Panc1 (cell line): ENCODE data around the gene C6orf89. TPM values are rescaled to one million over a fixed set of nuclear protein-coding genes. Genes with fewer than 3 reads are reported as not detected.

Source experiments
- ATAC-seq: fragments of 200-7000 bp; cut with Tn5 transposase; 2 replicates; pipeline ENCODE4 v1.9.1; 2020; ENCODE audit warnings: mild to moderate bottlenecking, moderate library complexity
- BruUV-seq: library from RNA; stranded (reverse); fragments of 400-500 nt; replicated peaks from 2 replicates; lab custom pipeline; 2021; lab: Mats Ljungman, UMichigan
- CTCF ChIA-PET: fragments of 300-600 bp; sonication (Branson Sonifier 250); formaldehyde crosslinking; loops from one replicate; lab custom pipeline; 2022; ENCODE audit warnings: antibody characterized with exemption; lab: Charles Lee
- POLR2A ChIA-PET: fragments of 300-600 bp; sonication (Branson Sonifier 250); formaldehyde crosslinking; loops from one replicate; lab custom pipeline; 2022; ENCODE audit warnings: antibody characterized with exemption; lab: Charles Lee
- DNase-seq: peaks from one replicate; pipeline ENCODE4 v3.0.0-alpha.2; 2010; ENCODE audit warnings: low read depth, low spot score
- H3K27ac ChIP-seq: 2 replicates; pipeline ENCODE4 v1.5.1; 2011; ENCODE audit warnings: mild to moderate bottlenecking, low read length, inconsistent platforms
- H3K27me3 ChIP-seq: fragments of 200-500 bp; sonication (Bioruptor generic); 2 replicates; pipeline ENCODE4 v1.6.0; 2014; ENCODE audit warnings: low read length, inconsistent platforms; ENCODE audit not compliant: control insufficient read depth, insufficient read depth
- H3K36me3 ChIP-seq: fragments of 200-500 bp; sonication (Bioruptor generic); 2 replicates; pipeline ENCODE4 v1.5.1; 2014; ENCODE audit warnings: inconsistent platforms, mild to moderate bottlenecking, low read length, moderate library complexity; ENCODE audit not compliant: control insufficient read depth, insufficient read depth
- H3K4me1 ChIP-seq: 2 replicates; pipeline ENCODE4 v1.5.1; 2011; ENCODE audit warnings: inconsistent platforms, mild to moderate bottlenecking, low read length, moderate library complexity; ENCODE audit not compliant: control insufficient read depth, insufficient read depth
- H3K4me3 ChIP-seq, 2 experiments: 2 replicates each; pipeline ENCODE4 v1.5.1; 2011 to 2012; ENCODE audit warnings: low read depth in 2 of 2, low read length in 2 of 2, mild to moderate bottlenecking in 2 of 2, inconsistent platforms in 1 of 2, moderate library complexity in 1 of 2
- H3K9me3 ChIP-seq: fragments of 200-500 bp; sonication (Bioruptor generic); 2 replicates; pipeline ENCODE4 v1.5.1; 2014; ENCODE audit warnings: low read depth, mild to moderate bottlenecking, inconsistent platforms, low read length, moderate library complexity; ENCODE audit not compliant: control insufficient read depth, insufficient read depth
- POLR2AphosphoS5 ChIP-seq: IDR thresholded peaks from 2 replicates; pipeline ENCODE4 v1.6.1; 2012; ENCODE audit warnings: mild to moderate bottlenecking, low read depth, low read length, moderate library complexity
- REST ChIP-seq, 2 experiments: IDR thresholded peaks; 2 replicates each; pipeline ENCODE4 v1.6.1; 2011 to 2012; ENCODE audit warnings: low read depth in 2 of 2, control low read depth in 1 of 2, low read length in 1 of 2, mild to moderate bottlenecking in 1 of 2, moderate library complexity in 1 of 2; ENCODE audit not compliant: insufficient read depth in 1 of 2
- SIN3A ChIP-seq: IDR thresholded peaks from 2 replicates; pipeline ENCODE4 v1.6.1; 2012; ENCODE audit warnings: low read depth, mild to moderate bottlenecking, low read length, moderate library complexity, borderline replicate concordance; ENCODE audit not compliant: insufficient read depth
- TCF7L2 ChIP-seq: IDR thresholded peaks from 2 replicates; pipeline ENCODE4 v1.6.1; 2011; ENCODE audit warnings: mild to moderate bottlenecking, low read depth, low read length, inconsistent platforms
- in situ Hi-C: cut with HindIII; loops from 2 replicates; pipeline ENCODE4 v1.10.0; 2016; ENCODE audit warnings: low sequenced_read_pairs, low pct_unique_long_range_greater_than_20kb
- intact Hi-C: fragments of 100-400 bp; cut with micrococcal nuclease; formaldehyde crosslinking; loops from one replicate; pipeline ENCODE4 v1.10.0; 2022; ENCODE audit not compliant: unreplicated experiment
- total RNA-seq: library from RNA; stranded (reverse); gene quantifications from one replicate; pipeline ENCODE4 v1.2.1, GENCODE V29; 2021; ENCODE audit not compliant: unreplicated experiment
- TF ChIP-seq, protein P1 (sequence below): fragments of 450-650 bp; IDR thresholded peaks from 2 replicates; pipeline ENCODE4 v1.5.1; 2017; ENCODE audit warnings: mild to moderate bottlenecking

Gene C6orf89
- total RNA-seq, 1 experiment from 2014 or later, result 59.2 TPM

DNA sequence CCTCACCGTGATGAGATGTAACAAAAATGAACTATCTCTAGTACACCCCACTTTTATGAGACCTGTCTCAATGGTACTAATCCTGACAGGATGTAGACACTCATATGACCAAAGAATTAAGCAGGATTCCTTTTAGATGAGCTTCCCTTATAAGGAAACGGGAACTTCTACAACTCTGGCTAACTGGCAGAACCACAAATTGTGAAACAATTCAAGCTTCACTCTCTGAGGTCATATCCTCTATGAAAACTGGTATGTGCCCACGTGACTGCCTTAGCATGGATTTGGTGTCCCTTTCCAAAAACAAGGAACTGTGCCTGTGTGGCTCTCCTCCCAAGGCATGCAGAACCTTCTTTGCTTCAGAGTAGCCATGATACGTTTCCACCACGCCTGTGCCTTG lies 32.4 kb upstream of the C6orf89 start:
- in situ Hi-C loops, result no loop called here
- intact Hi-C loops, result no loop called here
- no peak overlapping the region for H3K27ac ChIP-seq
- DNase-seq (no peak), ATAC-seq (no peak)
- H3K9me3 ChIP-seq, result no peaks in the 10 kb centered on the region
- ChIA-PET POLR2A (no interaction called here), CTCF (interaction anchor here (2.1 kb wide), 1 partner anchor 165 kb away, joined by 5 read pairs; no protein-coding TSS in a partner anchor)
- H3K4me1 ChIP-seq, result peaks cover 3% of the 10 kb centered on the region; the same call in 1 of the 2 replicates
- no peaks in the 10 kb centered on the region for H3K27me3 ChIP-seq
- no TSS peak for BruUV-seq
- no peak for TF ChIP-seq TCF7L2
- TF ChIP-seq SIN3A, result no peak
- no peak for TF ChIP-seq REST (IDR thresholded peaks at IDR 0.05; ENCODE audit: insufficient read depth in 1 of 2, low read depth in 2 of 2, low read length in 1 of 2)
- TF ChIP-seq POLR2AphosphoS5, result no peak
- TF ChIP-seq, protein P1, sequence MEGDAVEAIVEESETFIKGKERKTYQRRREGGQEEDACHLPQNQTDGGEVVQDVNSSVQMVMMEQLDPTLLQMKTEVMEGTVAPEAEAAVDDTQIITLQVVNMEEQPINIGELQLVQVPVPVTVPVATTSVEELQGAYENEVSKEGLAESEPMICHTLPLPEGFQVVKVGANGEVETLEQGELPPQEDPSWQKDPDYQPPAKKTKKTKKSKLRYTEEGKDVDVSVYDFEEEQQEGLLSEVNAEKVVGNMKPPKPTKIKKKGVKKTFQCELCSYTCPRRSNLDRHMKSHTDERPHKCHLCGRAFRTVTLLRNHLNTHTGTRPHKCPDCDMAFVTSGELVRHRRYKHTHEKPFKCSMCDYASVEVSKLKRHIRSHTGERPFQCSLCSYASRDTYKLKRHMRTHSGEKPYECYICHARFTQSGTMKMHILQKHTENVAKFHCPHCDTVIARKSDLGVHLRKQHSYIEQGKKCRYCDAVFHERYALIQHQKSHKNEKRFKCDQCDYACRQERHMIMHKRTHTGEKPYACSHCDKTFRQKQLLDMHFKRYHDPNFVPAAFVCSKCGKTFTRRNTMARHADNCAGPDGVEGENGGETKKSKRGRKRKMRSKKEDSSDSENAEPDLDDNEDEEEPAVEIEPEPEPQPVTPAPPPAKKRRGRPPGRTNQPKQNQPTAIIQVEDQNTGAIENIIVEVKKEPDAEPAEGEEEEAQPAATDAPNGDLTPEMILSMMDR, result no peak
- no peak overlapping the region for H3K4me3 ChIP-seq
- peaks cover 11% of the 10 kb centered on the region for H3K36me3 ChIP-seq

DNA sequence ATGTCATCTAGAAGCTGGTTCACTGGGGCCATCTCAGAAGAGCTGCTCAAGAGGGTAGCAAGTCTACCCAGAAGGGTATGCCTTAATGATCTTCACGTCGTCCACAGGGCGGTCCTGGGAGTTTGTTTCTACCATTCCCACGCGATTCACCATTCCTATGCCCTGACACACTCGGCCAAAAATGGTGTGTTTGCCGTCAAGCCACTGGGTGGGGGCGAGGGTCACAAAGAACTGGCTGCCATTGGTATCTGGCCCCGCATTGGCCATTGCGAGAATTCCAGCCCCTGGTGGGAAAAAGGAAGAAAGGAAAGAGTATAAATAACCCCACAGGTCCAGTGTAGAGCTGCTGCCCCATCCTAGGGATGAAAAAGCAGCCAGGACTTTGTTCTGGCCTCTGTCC lies 30.0 kb upstream of the C6orf89 start:
- intact Hi-C loops, result no loop called here
- no TSS peak for BruUV-seq
- CTCF ChIA-PET, result no interaction called here

More for the DNA sequence above, 30.0 kb upstream of the C6orf89 start:
- TF ChIP-seq SIN3A, result no peak
- TF ChIP-seq REST (IDR thresholded peaks at IDR 0.05; ENCODE audit: insufficient read depth in 1 of 2, low read depth in 2 of 2, low read length in 1 of 2), result no peak
- TF ChIP-seq, protein P1, result no peak
- no peak for TF ChIP-seq POLR2AphosphoS5
- no peak for TF ChIP-seq TCF7L2
- Histone ChIP-seq H3K27me3 (no peaks in the 10 kb centered on the region), H3K27ac (peak overlapping the region; percentile 67; the same call in 1 of the 2 replicates), H3K4me3 (no peak overlapping the region), H3K9me3 (no peaks in the 10 kb centered on the region), H3K36me3 (peaks cover 11% of the 10 kb centered on the region), H3K4me1 (peaks cover 9% of the 10 kb centered on the region)
- in situ Hi-C loops, result no loop called here
- POLR2A ChIA-PET, result no interaction called here
- ATAC-seq, result no peak
- DNase-seq, result no peak
